Activated CD8-positive, alpha-beta T cell treated with anti-CD3 and anti-CD28 coated beads for 36 hours (primary cell): ENCODE results near the gene BET1L. TPM values are rescaled to one million over a fixed set of nuclear protein-coding genes. Genes with fewer than 3 reads are reported as not detected.

Experiments
- ATAC-seq: fragments of 200-7000 bp; cut with Tn5 transposase; one replicate; pipeline ENCODE4 v1.10.0; 2021; ENCODE audit warnings: mild to moderate bottlenecking, moderate library complexity
- CTCF ChIA-PET: fragments of 350-600 bp; sonication (Branson Sonifier 250); formaldehyde crosslinking; loops from one replicate; lab custom pipeline; 2021; ENCODE audit warnings: antibody characterized with exemption; lab: Charles Lee
- POLR2A ChIA-PET: fragments of 350-600 bp; sonication (Branson Sonifier 250); formaldehyde crosslinking; loops from one replicate; lab custom pipeline; 2021; ENCODE audit warnings: antibody characterized with exemption; lab: Charles Lee
- DNase-seq: peaks from one replicate; pipeline ENCODE4 v3.0.0-alpha.2; 2020
- H3K27ac Mint-ChIP-seq: one replicate; pipeline ENCODE4 v1.8.0; 2021; ENCODE audit warnings: mild to moderate bottlenecking, mixed read lengths
- H3K27me3 Mint-ChIP-seq: one replicate; pipeline ENCODE4 v1.8.0; 2021; ENCODE audit warnings: mixed read lengths
- H3K36me3 Mint-ChIP-seq: one replicate; pipeline ENCODE4 v1.8.0; 2021; ENCODE audit warnings: low read depth, mixed read lengths
- H3K4me1 Mint-ChIP-seq: one replicate; pipeline ENCODE4 v1.8.0; 2021; ENCODE audit warnings: low read depth, mixed read lengths
- H3K4me3 Mint-ChIP-seq: one replicate; pipeline ENCODE4 v1.8.0; 2021; ENCODE audit warnings: mild to moderate bottlenecking, moderate library complexity, mixed read lengths
- H3K9me3 Mint-ChIP-seq: one replicate; pipeline ENCODE4 v1.8.0; 2021; ENCODE audit warnings: mixed read lengths
- intact Hi-C: fragments of 100-400 bp; cut with micrococcal nuclease; formaldehyde crosslinking; loops from one replicate; pipeline ENCODE4 v1.10.0; 2022
- total RNA-seq, 2 experiments: library from RNA; stranded (reverse); gene quantifications; one replicate each; pipeline ENCODE4 v1.2.3, GENCODE V29; 2021
- TF ChIP-seq, protein P1 (sequence below): fragments of 200-600 bp; IDR thresholded peaks from one replicate; pipeline ENCODE4 v1.8.0; 2022; ENCODE audit warnings: antibody characterized with exemption, mild to moderate bottlenecking

The BET1L gene
- total RNA-seq, 2 experiments from 2014 or later, result 58.4 to 68.9 TPM

- peaks cover 29% of the 10 kb centered on the region for H3K36me3 Mint-ChIP-seq
- ATAC-seq (no peak), DNase-seq (peak; percentile 40)
- intact Hi-C loops, result no loop called here
- H3K4me1 Mint-ChIP-seq, result peaks cover 49% of the 10 kb centered on the region
- H3K9me3 Mint-ChIP-seq, result no peaks in the 10 kb centered on the region
- H3K4me3 Mint-ChIP-seq, result peak overlapping the region; percentile 19
- ChIA-PET POLR2A (no interaction called here), CTCF (no interaction called here)
- no peaks in the 10 kb centered on the region for H3K27me3 Mint-ChIP-seq
- TF ChIP-seq, protein P1, sequence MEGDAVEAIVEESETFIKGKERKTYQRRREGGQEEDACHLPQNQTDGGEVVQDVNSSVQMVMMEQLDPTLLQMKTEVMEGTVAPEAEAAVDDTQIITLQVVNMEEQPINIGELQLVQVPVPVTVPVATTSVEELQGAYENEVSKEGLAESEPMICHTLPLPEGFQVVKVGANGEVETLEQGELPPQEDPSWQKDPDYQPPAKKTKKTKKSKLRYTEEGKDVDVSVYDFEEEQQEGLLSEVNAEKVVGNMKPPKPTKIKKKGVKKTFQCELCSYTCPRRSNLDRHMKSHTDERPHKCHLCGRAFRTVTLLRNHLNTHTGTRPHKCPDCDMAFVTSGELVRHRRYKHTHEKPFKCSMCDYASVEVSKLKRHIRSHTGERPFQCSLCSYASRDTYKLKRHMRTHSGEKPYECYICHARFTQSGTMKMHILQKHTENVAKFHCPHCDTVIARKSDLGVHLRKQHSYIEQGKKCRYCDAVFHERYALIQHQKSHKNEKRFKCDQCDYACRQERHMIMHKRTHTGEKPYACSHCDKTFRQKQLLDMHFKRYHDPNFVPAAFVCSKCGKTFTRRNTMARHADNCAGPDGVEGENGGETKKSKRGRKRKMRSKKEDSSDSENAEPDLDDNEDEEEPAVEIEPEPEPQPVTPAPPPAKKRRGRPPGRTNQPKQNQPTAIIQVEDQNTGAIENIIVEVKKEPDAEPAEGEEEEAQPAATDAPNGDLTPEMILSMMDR, result no peak
- peak overlapping the region; percentile 85 for H3K27ac Mint-ChIP-seq
Measured at GRCh38 chr11:201966-202365, 5.2 kb downstream of the BET1L start.

DNA sequence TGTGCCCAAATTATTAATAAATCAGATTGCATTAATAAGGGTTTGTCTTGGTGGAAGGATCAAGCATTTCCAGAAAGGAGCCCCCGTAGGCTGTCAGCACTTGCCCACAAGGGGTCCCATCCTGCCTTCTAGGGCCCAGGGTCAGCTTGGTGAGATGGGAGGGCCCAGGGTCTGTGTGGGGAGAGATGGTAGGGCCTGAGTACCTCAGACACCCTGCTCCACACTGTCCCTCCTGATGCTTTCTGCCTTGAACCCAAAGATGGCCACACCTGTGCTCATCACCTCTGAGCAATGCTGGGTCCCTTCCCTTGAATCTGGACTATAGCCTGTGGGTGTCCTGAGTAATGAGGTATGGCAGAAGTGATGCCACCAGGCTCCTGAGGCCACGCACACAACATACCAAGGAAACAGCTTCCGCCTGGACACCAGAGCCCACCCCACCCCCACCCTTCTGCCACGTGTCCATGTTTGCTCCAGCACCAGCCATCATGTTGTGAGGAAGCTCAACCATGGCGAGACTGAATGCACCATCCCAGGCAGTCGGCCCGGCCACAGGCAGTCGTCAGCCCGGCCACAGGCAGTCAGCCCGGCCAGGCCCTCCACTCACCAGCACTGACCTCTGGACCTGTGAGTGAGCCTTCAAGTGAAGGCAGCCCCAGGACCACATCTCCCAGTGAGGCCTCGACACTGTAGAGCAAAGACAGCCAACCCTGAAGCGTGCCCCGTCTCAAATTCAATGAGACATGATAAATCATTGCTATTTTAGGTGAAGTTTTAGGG, 6.8 kb downstream of the BET1L start:
- ATAC-seq (no peak), DNase-seq (no peak)
- POLR2A ChIA-PET, result no interaction called here
- H3K27ac Mint-ChIP-seq, result peak overlapping the region; percentile 59
- peaks cover 42% of the 10 kb centered on the region for H3K4me1 Mint-ChIP-seq
- H3K36me3 Mint-ChIP-seq, result peaks cover 20% of the 10 kb centered on the region
- no peaks in the 10 kb centered on the region for H3K27me3 Mint-ChIP-seq
- no peaks in the 10 kb centered on the region for H3K9me3 Mint-ChIP-seq
- CTCF ChIA-PET, result interaction anchor here (1.0 to 1.4 kb wide), 2 partner anchors 37 to 50 kb away, joined by 3 read pairs; no protein-coding TSS in a partner anchor
- intact Hi-C loops, result no loop called here
- TF ChIP-seq, protein P1, result no peak
- H3K4me3 Mint-ChIP-seq, result no peak overlapping the region

- H3K9me3 Mint-ChIP-seq, result no peaks in the 10 kb centered on the region
- no peak for DNase-seq
- no peak for ATAC-seq
- POLR2A ChIA-PET, result interaction anchor here (0.8 kb wide), 1 partner anchor 9 kb away, joined by 3 read pairs; no protein-coding TSS in a partner anchor
- CTCF ChIA-PET, result interaction anchor here (1.0 to 1.4 kb wide), 2 partner anchors 38 to 51 kb away, joined by 3 read pairs; no protein-coding TSS in a partner anchor
- H3K36me3 Mint-ChIP-seq, result peaks cover 14% of the 10 kb centered on the region
- H3K4me3 Mint-ChIP-seq, result no peak overlapping the region
- peaks cover 37% of the 10 kb centered on the region for H3K4me1 Mint-ChIP-seq
- H3K27ac Mint-ChIP-seq, result no peak overlapping the region
- intact Hi-C loops, result no loop called here
- TF ChIP-seq, protein P1, result no peak
- no peaks in the 10 kb centered on the region for H3K27me3 Mint-ChIP-seq
Measured at GRCh38 chr11:199782-200181, 7.4 kb downstream of the BET1L start.

DNA sequence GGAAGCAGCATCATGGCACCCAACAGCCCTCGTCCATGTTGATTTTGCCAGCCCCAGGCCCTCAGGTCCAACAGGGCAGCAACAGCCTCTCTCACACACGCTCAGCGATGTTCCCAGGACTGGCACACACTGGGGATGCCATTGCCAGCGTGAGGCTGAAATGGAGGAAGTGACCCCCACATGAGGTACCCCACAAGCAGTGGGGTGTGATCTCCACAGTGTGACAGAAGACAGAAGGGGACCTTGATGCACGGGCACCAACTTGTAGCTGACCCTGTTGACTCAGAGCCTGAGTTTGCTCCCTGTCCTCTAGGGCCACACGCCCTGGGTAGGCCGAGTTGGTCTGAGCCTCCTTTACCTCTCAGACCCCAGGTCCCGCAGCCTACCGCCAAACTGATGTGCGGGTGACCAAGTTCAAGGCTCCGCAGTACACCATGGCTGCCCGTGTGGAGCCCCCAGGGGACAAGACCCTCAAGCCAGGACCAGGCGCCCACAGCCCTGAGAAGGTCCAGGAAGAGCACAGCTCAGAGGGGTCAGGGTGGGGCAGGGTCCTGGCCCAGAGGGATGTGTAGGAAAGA, 8.1 kb downstream of the BET1L start:
- DNase-seq (peak; percentile 3), ATAC-seq (no peak)
- Mint-ChIP-seq H3K4me1 (peaks cover 32% of the 10 kb centered on the region), H3K9me3 (no peaks in the 10 kb centered on the region), H3K27me3 (no peaks in the 10 kb centered on the region), H3K27ac (no peak overlapping the region), H3K36me3 (peaks cover 10% of the 10 kb centered on the region), H3K4me3 (no peak overlapping the region)
- ChIA-PET CTCF (interaction anchor here (1.0 kb wide), 1 partner anchor 51 kb away, joined by 3 read pairs; no protein-coding TSS in a partner anchor), POLR2A (interaction anchor here (0.8 kb wide), 2 partner anchors 10 to 69 kb away, joined by 3 to 4 read pairs; no protein-coding TSS in a partner anchor)
- intact Hi-C loops, result no loop called here
- TF ChIP-seq, protein P1, result no peak
